Activated CD8-positive, alpha-beta memory T cell treated with anti-CD3 and anti-CD28 coated beads, Interleukin-2, amount 10 ng/mL, durations not matched to agents 7 days and 5 days (primary cell): Measurements from ENCODE around the gene INIP. TPM values are rescaled to one million over a fixed set of nuclear protein-coding genes. Genes with fewer than 3 reads are reported as not detected.

ENCODE experiments used
- ATAC-seq: fragments of 150-1000 bp; cut with Tn5 transposase; one replicate; pipeline ENCODE4 v1.10.0; 2021; ENCODE audit warnings: moderate library complexity
- CTCF ChIA-PET: fragments of 350-600 bp; sonication (Branson Sonifier 250); formaldehyde crosslinking; loops from one replicate; lab custom pipeline; 2021; ENCODE audit warnings: antibody characterized with exemption; lab: Charles Lee
- DNase-seq: peaks from one replicate; pipeline ENCODE4 v3.0.0-alpha.2; 2020
- H3K27ac Mint-ChIP-seq: one replicate; pipeline ENCODE4 v1.8.0; 2021; ENCODE audit warnings: mild to moderate bottlenecking, mixed read lengths
- H3K27me3 Mint-ChIP-seq: one replicate; pipeline ENCODE4 v1.8.0; 2021; ENCODE audit warnings: mixed read lengths
- H3K36me3 Mint-ChIP-seq: one replicate; pipeline ENCODE4 v1.8.0; 2021; ENCODE audit warnings: mild to moderate bottlenecking, mixed read lengths
- H3K4me1 Mint-ChIP-seq: one replicate; pipeline ENCODE4 v1.8.0; 2021; ENCODE audit warnings: mixed read lengths
- H3K4me3 Mint-ChIP-seq: one replicate; pipeline ENCODE4 v1.8.0; 2021; ENCODE audit warnings: mild to moderate bottlenecking, moderate library complexity, mixed read lengths
- H3K9me3 Mint-ChIP-seq: one replicate; pipeline ENCODE4 v1.8.0; 2022; ENCODE audit warnings: low read depth, mixed read lengths
- total RNA-seq, 2 experiments: library from RNA; stranded (reverse); gene quantifications; one replicate each; pipeline ENCODE4 v1.2.3, GENCODE V29; 2021

The INIP gene
- total RNA-seq, result 10 to 100 TPM; 25.8 to 36.8 TPM

- ATAC-seq (peak; percentile 95), DNase-seq (peak; percentile 99)
- Mint-ChIP-seq H3K4me1 (peaks cover 43% of the 10 kb centered on the region), H3K27me3 (no peaks in the 10 kb centered on the region), H3K9me3 (no peaks in the 10 kb centered on the region), H3K36me3 (peaks cover 10% of the 10 kb centered on the region), H3K4me3 (peak within 1 kb of the TSS; percentile 85), H3K27ac (peak within 1 kb of the TSS; percentile 95)
- CTCF ChIA-PET, result interaction anchor here (0.8 to 4.7 kb wide), 15 partner anchors 13 to 340 kb away, joined by 3 to 29 read pairs (median 5); partner anchors contain the start of genes HSDL2, KIAA1958 and SNX30
Measured at GRCh38 chr9:112717661-112718331, at the start of gene INIP. Gene INIP (minus strand): TSS chr9:112718117. CDS start chr9:112716485, 1,632 bp downstream.

GRCh38 chr9:112765281-112765680 lies 47.4 kb upstream of the INIP start:
- CTCF ChIA-PET, result no interaction called here
- H3K36me3 Mint-ChIP-seq, result peaks cover 13% of the 10 kb centered on the region
- no peak overlapping the region for H3K4me3 Mint-ChIP-seq
- DNase-seq, result no peak
- H3K4me1 Mint-ChIP-seq, result peaks cover 2% of the 10 kb centered on the region
- ATAC-seq, result no peak
- H3K27ac Mint-ChIP-seq, result no peak overlapping the region
- peaks cover 12% of the 10 kb centered on the region for H3K9me3 Mint-ChIP-seq
- peaks cover 13% of the 10 kb centered on the region for H3K27me3 Mint-ChIP-seq

GRCh38 chr9:112764837-112765236 lies 46.9 kb upstream of the INIP start:
- Mint-ChIP-seq H3K9me3 (peaks cover 12% of the 10 kb centered on the region), H3K36me3 (peaks cover 13% of the 10 kb centered on the region), H3K27me3 (peaks cover 15% of the 10 kb centered on the region), H3K4me1 (peaks cover 2% of the 10 kb centered on the region), H3K4me3 (no peak overlapping the region), H3K27ac (no peak overlapping the region)
- CTCF ChIA-PET, result no interaction called here
- DNase-seq (no peak), ATAC-seq (no peak)

GRCh38 chr9:112764344-112764743 lies 46.4 kb upstream of the INIP start:
- H3K27me3 Mint-ChIP-seq, result peaks cover 11% of the 10 kb centered on the region
- no peak overlapping the region for H3K4me3 Mint-ChIP-seq
- H3K27ac Mint-ChIP-seq, result no peak overlapping the region
- DNase-seq (no peak), ATAC-seq (no peak)
- peaks cover 2% of the 10 kb centered on the region for H3K4me1 Mint-ChIP-seq
- peaks cover 13% of the 10 kb centered on the region for H3K36me3 Mint-ChIP-seq
- peaks cover 12% of the 10 kb centered on the region for H3K9me3 Mint-ChIP-seq
- CTCF ChIA-PET, result no interaction called here

GRCh38 chr9:112762726-112763518 lies 45.0 kb upstream of the INIP start:
- H3K4me3 Mint-ChIP-seq, result no peak overlapping the region
- ATAC-seq (no peak), DNase-seq (no peak)
- H3K9me3 Mint-ChIP-seq, result peaks cover 13% of the 10 kb centered on the region
- no peak overlapping the region for H3K27ac Mint-ChIP-seq
- peaks cover 12% of the 10 kb centered on the region for H3K27me3 Mint-ChIP-seq
- peaks cover 3% of the 10 kb centered on the region for H3K4me1 Mint-ChIP-seq
- CTCF ChIA-PET, result interaction anchor here (0.7 kb wide), 1 partner anchor 16 kb away, joined by 3 read pairs; no protein-coding TSS in a partner anchor
- H3K36me3 Mint-ChIP-seq, result peaks cover 15% of the 10 kb centered on the region

- peaks cover 13% of the 10 kb centered on the region for H3K36me3 Mint-ChIP-seq
- CTCF ChIA-PET, result no interaction called here
- peaks cover 11% of the 10 kb centered on the region for H3K9me3 Mint-ChIP-seq
- ATAC-seq (no peak), DNase-seq (no peak)
- peaks cover 3% of the 10 kb centered on the region for H3K4me1 Mint-ChIP-seq
- H3K27me3 Mint-ChIP-seq, result peaks cover 17% of the 10 kb centered on the region
- H3K27ac Mint-ChIP-seq, result no peak overlapping the region
- H3K4me3 Mint-ChIP-seq, result no peak overlapping the region
Measured at GRCh38 chr9:112761912-112762655, 44.2 kb upstream of the INIP start.

- Mint-ChIP-seq H3K27ac (no peak overlapping the region), H3K36me3 (peaks cover 11% of the 10 kb centered on the region), H3K4me3 (no peak overlapping the region), H3K9me3 (peaks cover 3% of the 10 kb centered on the region), H3K4me1 (peaks cover 8% of the 10 kb centered on the region), H3K27me3 (peaks cover 20% of the 10 kb centered on the region)
- no peak for DNase-seq
- CTCF ChIA-PET, result no interaction called here
- no peak for ATAC-seq
Measured at GRCh38 chr9:112760821-112761220, 42.9 kb upstream of the INIP start.

- H3K9me3 Mint-ChIP-seq, result peaks cover 3% of the 10 kb centered on the region
- no peak overlapping the region for H3K4me3 Mint-ChIP-seq
- H3K27me3 Mint-ChIP-seq, result peaks cover 23% of the 10 kb centered on the region
- no peak for ATAC-seq
- no peak for DNase-seq
- H3K4me1 Mint-ChIP-seq, result peaks cover 34% of the 10 kb centered on the region
- no peak overlapping the region for H3K27ac Mint-ChIP-seq
- H3K36me3 Mint-ChIP-seq, result peaks cover 13% of the 10 kb centered on the region
- CTCF ChIA-PET, result no interaction called here
Measured at GRCh38 chr9:112757940-112758339, 40.0 kb upstream of the INIP start.

- no peak overlapping the region for H3K27ac Mint-ChIP-seq
- no peak for ATAC-seq
- CTCF ChIA-PET, result no interaction called here
- peaks cover 39% of the 10 kb centered on the region for H3K4me1 Mint-ChIP-seq
- DNase-seq, result no peak
- peaks cover 13% of the 10 kb centered on the region for H3K36me3 Mint-ChIP-seq
- H3K9me3 Mint-ChIP-seq, result peaks cover 3% of the 10 kb centered on the region
- H3K4me3 Mint-ChIP-seq, result no peak overlapping the region
- H3K27me3 Mint-ChIP-seq, result peaks cover 27% of the 10 kb centered on the region
Measured at GRCh38 chr9:112757282-112757883, 39.5 kb upstream of the INIP start.

GRCh38 chr9:112755675-112756074 lies 37.8 kb upstream of the INIP start:
- Mint-ChIP-seq H3K27ac (no peak overlapping the region), H3K4me3 (no peak overlapping the region), H3K27me3 (peaks cover 30% of the 10 kb centered on the region), H3K9me3 (peaks cover 3% of the 10 kb centered on the region), H3K4me1 (peaks cover 49% of the 10 kb centered on the region), H3K36me3 (peaks cover 13% of the 10 kb centered on the region)
- DNase-seq (no peak), ATAC-seq (no peak)
- CTCF ChIA-PET, result interaction anchor here (0.6 kb wide), 2 partner anchors 35 to 38 kb away, joined by 3 to 4 read pairs; no protein-coding TSS in a partner anchor

GRCh38 chr9:112755016-112755427 lies 37.1 kb upstream of the INIP start:
- peaks cover 31% of the 10 kb centered on the region for H3K27me3 Mint-ChIP-seq
- H3K9me3 Mint-ChIP-seq, result peaks cover 3% of the 10 kb centered on the region
- peak overlapping the region; percentile 47 for H3K27ac Mint-ChIP-seq
- ATAC-seq (no peak), DNase-seq (no peak)
- peak overlapping the region; percentile 9 for H3K4me3 Mint-ChIP-seq
- CTCF ChIA-PET, result interaction anchor here (1.3 kb wide), 1 partner anchor 38 kb away, joined by 3 read pairs; no protein-coding TSS in a partner anchor
- peaks cover 16% of the 10 kb centered on the region for H3K36me3 Mint-ChIP-seq
- peaks cover 53% of the 10 kb centered on the region for H3K4me1 Mint-ChIP-seq

GRCh38 chr9:112754578-112754977 lies 36.7 kb upstream of the INIP start:
- H3K4me1 Mint-ChIP-seq, result peaks cover 58% of the 10 kb centered on the region
- peaks cover 16% of the 10 kb centered on the region for H3K36me3 Mint-ChIP-seq
- peaks cover 3% of the 10 kb centered on the region for H3K9me3 Mint-ChIP-seq
- DNase-seq (peak; percentile 83), ATAC-seq (peak; percentile 57)
- H3K27me3 Mint-ChIP-seq, result peaks cover 30% of the 10 kb centered on the region
- CTCF ChIA-PET, result interaction anchor here (1.3 kb wide), 1 partner anchor 39 kb away, joined by 3 read pairs; no protein-coding TSS in a partner anchor
- H3K4me3 Mint-ChIP-seq, result peak overlapping the region; percentile 9
- H3K27ac Mint-ChIP-seq, result peak overlapping the region; percentile 47
